NK-92 (cell line): ENCODE results near the gene IMMP2L.

Source experiments
- DNase-seq: peaks from one replicate; lab custom pipeline; 2025; ENCODE audit not compliant: unreplicated experiment; lab: John Stamatoyannopoulos, UW

The IMMP2L gene

DNA sequence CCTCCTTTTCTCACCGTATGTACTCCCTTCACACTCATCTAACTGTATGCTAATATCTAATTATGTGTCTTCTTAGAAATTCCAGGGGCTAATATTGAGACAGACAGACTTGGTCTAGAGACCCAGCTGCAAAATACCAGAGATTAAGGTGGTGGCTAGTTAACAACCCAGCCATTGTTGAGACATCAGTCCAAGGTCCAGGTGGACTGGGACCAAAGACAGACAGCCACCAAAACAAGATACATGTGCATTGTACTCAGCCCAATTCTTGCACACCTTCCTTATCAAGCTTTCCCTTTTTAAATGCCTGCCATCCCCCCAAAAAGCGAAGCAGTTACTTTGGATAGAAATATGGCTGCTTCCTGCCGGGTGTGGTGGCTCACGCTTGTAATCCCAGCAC is 514.7 kb downstream of the IMMP2L start:
- DNase-seq: no peak

DNA sequence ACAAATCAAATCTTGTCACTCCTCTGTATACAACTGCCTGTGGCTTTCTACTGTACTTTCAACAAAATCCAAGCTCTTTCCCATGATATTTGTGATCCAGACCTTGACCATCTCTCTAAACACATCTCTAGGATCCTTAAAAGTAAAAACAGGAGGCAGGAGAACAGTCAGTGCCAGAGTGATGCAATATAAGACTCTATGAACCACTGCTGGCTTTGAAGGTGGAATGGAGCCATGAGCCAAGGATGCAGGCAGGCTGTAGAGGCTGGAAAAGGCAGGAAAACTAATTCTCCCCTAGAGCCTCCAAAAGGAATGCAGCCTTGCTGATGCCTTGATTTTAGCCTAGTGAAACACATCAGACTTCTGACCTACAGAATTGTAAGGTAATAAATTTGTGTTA is 516.8 kb downstream of the IMMP2L start:
- no peak for DNase-seq

DNA sequence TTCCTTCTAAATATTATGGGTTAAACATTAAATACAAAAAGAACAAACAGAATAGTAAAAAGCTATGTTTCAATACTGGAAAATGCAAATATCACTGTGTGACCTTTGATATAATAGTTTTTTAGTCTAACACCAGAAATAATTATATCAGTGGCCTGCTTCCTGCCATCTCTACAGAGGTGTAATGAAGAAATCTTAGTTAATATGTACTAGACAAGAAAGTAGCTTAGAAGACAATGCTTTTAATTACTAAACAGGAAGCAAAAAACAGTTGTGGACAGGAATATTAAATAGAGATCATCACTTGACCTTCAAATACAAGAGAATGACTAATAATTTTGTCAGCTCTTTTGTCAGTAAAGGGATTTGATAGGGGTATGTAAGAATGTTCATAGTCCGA is 518.7 kb downstream of the IMMP2L start:
- DNase-seq: no peak

DNA sequence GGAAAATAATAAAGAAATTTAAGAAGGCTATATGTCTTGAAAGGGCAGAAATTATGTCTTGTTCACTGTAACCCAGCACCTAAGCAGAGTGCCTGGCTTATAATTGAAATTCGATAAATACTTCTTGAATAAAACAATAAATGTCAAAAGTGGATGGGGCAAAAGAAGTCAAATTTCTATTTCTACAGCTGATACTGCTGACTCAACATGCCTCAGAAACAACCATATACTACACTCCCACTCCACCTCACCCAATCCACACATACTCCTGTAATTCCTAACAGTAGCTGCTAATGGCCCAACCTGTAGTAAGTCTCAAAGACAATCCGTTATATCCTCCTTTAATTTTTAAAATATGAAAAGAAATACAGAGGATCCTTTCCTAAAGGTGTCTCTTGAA is 519.5 kb downstream of the IMMP2L start:
- no peak for DNase-seq

DNA sequence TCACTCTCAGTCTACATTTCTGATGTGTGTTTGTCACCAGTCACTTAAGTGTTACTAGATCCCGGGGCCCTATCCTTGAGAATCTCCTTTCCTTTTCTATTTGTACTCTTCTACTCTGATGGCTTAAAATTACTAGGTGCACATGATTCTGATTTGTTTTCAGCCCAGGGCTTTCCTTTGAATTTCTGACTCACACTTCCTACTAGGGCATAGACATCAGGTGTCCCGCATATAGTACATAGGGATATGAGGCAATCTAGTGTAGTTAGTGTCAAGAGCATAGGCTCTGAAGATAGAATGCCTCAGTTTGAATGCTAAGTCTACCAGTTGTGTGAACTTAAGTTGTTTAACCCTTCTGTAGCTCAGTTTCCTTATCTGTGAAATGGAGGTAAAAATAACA is 520.7 kb downstream of the IMMP2L start:
- no peak for DNase-seq

DNA sequence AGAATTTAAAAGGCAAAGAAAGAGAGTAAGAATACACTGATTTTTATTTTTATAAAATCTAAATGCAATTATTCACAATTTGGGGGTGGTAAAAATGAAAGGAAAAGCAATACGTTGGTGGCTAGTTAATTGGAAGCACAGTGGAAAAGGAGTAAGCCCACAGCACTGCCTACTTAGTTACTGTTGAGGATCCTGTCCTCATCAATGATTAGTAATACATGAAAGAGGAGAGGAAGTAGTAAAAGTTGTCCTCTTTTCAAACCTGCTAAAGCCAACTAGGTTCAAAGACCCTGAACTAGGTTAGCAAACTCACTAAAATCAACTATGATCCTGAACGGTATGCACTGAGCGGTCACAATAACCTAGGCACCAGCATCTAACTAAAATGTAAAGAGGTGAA is 524.1 kb downstream of the IMMP2L start:
- DNase-seq: no peak

DNA sequence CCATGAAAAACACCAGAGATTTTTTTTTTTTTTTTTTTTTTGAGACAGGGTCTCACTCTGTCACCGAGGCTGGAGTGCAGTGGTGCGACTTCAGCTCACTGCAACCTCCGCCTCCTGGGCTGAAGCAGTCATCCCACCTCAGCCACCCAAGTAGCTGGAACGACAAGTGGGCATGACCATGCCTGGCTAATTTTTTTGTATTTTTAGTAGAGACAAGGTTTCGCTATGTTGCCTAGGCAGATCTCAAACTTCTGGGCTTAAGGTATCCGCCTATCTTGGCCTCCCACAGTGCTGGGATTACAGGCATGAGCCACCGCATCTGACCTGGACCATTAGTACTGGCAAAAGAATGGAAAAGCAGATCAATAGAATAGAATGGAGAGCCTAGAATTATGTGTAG is 530.4 kb downstream of the IMMP2L start:
- DNase-seq: no peak

DNA sequence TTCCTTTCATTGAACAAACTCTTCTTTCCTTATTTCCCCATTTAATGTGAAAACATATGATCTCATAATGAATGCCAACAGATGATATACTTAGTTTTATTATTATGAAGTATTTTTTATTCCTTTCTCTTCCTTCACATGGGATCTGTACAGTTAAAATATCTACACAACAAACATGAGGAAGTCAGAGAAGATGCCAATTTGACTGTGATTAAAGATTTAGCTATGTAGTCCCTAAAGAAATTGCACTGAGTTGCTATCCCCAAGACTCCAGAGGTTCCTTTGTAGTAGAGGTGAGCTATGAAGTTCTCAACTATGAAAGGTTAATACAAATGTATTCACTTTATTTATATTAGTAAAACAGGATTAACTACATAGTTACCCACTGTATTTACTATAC is 532.0 kb downstream of the IMMP2L start:
- DNase-seq: no peak

DNA sequence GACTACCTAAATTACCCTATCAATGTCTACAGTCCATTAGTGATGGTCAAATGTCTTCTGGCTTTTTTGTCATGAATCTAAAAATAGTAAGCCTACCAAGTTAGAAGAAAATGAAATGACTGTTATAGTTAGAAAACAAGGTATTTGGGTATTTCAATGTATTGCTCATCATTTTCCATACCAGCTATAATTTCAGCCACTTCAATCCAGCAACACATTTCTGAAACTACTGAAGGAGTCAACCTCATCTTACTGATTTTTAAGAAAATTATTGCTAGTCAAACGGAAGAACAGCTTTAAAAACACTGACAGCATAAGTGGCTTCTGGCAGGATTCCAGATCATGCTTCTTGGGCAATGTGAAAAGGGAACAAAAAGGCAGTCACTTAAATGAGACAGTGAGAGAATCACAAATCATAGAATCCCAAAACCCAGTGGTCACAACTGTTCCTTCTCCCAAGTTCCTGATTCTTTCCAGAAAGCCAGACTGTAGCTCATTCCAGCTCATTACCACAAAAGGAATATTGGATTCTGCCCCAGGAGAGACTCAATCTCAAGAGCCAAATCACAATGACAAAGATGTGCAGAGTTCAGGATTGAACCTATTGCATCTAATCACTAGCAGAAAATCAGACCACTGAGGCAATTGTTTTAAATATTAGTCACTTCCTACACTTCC is 532.6 kb downstream of the IMMP2L start:
- no peak for DNase-seq

DNA sequence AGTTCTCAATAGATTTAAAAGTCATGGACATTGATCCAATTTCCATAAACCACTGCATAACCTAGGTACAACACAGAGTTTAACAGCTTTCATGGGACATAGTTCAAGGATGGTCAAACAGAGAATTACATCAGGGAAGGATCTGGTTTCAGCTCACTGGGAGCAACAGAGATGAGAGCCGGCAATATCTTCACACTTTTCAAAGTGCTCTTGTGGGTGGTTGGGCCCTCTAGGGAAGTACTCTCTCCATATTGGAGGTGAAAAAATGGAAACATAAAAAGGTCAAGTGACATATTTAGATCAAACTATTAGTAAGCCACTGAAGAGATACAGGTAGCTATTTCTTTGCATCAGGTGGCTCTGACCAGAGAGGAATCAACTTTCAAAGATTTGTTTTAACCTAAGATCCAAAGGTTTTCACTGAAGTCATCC is 533.1 kb downstream of the IMMP2L start:
- no peak for DNase-seq

DNA sequence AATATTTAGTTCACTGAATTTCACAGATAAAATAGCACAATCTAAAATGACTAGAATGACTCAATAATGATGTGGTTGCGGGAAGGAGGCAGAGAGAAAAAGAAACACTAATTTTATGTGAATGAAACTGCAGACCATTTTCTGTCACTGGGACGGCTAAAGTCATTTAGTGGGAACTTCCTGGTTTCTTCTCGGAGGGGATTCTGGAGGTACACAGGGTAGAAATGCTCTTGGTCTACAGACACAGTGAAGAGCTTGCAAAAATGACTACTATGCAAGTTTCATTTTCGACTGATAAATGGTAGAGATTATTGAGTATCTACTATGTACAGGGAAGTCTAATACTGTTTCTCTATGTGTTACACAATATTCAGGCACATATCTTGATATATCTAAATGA is 534.9 kb downstream of the IMMP2L start:
- DNase-seq: no peak

DNA sequence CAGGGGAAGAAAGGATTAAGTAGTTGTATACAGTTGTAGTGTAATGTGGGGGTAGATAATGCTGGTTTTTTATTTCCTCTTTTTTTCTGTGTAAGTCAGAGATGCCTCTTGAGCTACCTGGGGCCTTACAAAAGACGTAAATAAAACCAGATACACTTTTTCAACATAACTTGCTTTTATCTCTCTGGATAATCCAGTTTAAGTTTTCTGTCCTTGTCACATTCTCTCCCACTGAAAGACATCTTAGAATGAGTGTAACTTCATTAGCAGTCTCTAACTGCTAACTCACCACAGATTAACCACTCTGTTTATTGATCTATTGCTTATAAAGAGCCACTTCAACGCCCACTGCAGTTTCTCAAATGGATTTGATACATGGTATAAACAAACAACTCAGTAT is 535.5 kb downstream of the IMMP2L start:
- no peak for DNase-seq

DNA sequence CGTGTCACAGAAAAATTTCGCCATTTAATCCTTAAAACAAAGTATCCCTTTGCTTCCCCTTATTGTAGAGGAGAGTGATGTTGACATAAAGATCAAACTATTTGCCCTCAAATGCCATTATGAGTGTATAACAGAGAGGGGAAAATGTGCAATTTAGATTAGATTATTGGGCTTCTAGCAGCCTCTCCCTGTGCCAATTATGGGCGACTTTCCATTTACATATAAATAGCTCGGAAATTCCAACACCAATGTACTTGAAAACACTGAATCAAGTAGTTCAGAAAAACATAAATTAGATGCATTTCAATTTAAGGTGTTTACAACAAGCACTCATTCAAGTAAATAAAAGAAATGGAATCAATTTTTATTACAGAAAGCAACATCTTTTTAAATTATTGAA is 535.9 kb downstream of the IMMP2L start:
- DNase-seq: no peak

DNA sequence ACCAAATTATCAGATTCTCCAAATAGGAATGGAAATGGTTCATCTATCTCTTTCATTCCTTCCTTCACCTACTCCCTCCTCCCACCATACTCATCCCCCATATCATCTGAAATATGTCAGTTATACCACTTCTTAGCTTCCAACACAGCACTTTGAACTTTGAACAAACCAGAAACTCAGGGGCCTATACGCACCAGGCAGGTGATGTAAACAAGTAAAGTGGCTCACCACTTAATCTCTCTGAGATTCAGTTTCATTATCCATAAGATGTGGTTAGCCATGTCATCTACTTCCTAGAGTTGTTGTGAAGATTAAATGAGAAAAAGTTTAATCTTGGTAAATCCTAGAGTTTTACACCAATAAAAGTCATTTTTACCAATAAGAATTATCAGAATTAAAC is 537.3 kb downstream of the IMMP2L start:
- DNase-seq: no peak

DNA sequence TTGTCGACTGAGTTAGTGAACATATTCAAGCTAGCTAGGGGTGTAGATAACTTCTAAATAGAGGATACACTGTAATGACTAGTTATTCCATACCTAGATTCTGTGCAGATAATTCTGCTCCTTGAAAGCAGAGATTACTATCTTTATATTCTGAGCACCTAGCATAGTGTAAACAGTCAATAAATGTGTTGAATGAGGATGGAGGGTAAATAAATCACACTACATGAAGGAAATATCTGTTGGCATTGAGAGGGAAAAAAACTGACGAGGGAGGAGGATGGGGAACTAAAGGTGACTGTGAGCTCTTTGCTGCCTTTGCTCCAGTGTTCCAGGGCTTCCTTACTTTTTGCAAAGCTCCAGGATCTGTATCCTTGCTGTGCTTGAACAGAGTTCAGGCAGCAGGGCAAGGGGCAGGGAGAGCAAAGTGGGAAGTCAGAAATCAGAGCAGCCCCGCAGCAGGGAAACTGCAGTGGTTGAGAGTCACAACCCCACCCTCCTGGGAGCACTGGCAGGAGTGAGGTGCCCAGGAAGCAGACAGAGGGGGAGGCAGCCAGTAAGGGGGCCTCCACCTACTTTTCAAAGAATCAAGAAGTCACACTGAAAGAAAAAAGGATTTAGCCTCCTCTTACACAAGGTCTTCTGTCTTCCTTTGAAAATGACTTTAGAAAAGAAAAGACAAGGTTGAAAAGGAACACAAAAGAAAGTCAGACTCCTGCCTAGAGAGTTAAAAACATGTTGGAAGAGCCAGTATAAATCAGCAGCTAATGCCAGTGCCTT is 543.1 kb downstream of the IMMP2L start:
- no peak for DNase-seq

DNA sequence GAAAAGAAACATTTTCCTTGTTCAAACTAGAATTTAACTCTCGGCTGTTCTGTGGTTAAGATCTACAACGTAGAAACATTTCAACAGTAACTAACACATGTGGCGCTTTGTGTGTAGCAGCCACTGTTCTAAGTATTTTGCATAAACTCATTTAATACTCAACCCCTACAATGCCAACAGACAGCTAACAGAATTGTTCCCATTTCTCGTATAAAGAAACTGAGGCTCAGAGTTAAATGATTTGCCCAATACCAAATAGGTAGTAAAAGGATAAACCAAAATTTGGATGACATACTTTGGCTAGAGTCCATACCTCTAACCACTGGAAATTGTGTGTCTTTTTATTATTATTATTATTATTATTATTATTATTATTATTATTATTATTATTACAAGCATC is 543.8 kb downstream of the IMMP2L start:
- no peak for DNase-seq

DNA sequence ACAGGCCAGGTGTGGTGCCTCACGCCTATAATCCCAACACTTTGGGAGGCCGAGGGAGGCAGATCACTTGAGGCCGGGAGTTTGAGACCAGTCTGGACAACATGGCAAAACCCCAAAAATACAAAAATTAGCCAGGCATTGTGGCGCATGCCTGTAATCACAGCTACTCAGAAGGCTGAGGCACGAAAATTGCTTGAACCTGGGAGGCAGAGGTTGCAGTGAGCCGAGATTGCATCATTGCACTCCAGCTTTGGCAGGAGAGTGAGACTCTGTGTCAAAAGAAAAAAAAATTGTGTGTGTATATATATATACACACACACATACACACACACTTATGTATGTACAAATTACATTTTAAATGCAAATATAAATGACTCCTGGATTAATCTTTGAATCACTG is 548.2 kb downstream of the IMMP2L start:
- DNase-seq: no peak

DNA sequence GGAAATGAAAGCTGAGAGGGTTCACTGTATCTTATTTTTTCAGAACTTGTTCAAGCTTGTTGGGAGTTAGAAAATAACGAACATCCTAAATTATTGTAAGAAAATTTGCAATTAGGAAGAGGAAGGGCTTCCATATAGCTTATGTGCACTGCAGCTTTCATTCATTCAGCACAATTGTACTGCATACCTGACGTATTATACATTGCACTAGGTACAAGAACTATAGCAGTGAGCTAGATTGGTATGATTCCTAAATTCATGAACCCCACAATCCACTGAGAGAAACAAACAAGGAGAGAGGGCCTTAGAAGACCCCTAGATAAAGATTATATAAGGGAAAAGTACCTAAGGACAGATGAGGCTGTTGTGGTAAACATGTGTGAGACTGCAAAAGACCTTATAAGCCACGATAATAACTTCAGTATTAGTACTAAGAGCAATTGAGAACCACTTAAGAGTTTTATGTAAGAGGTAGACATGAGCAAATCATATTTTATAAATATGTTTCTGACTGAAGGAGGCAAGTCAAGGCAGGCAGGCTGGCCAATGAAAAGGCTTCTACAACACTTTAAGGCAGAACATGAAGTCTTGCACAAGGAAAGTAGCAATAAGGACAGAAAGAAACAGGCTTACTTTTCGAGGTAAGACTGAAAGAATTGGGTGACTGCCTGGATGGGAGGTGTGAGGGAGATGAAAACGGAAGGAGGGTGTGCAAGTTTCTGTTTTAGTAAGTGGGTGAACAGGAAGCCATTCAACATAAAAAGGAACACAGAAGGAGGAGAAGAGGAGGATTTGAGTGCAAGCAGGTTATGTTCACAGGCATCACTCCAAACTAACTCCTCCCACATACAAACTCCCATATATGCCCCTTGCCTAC is 549.3 kb downstream of the IMMP2L start:
- no peak for DNase-seq

DNA sequence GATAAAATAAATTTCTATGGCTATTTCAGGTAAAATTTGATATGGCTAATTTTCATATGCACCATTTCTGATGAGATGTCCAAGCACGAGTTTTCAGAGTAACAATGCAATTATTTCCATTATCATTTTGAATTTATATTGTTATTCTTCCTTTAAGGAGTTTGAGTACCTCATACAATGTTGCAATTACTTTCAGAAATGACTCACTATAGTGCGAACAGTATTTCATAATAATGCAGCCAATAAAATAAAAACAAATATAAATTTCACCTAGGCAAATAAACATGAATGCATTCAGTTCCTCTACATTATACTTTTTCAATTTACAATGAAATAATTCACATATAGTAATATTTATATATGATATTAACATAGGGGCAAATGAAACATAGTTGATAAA is 550.1 kb downstream of the IMMP2L start:
- DNase-seq: no peak

DNA sequence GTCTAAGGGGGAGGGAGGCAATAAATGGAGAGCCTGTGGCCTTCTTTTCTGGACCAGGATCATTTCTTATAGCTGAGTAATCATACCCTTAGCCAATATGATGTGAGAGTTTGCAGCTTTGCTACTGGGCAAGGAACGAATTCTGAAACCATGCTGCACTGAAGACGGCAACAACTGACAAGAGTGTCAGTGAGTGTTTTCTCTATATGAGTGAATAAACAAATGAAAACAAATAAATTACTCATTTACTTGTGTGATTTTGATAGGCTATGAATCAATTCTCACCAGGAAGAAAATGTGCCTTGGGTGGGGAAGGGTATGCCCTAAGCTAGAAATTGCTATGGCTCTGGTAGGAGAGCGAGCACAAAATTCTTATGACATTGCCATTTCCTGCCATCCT is 550.8 kb downstream of the IMMP2L start:
- no peak for DNase-seq

DNA sequence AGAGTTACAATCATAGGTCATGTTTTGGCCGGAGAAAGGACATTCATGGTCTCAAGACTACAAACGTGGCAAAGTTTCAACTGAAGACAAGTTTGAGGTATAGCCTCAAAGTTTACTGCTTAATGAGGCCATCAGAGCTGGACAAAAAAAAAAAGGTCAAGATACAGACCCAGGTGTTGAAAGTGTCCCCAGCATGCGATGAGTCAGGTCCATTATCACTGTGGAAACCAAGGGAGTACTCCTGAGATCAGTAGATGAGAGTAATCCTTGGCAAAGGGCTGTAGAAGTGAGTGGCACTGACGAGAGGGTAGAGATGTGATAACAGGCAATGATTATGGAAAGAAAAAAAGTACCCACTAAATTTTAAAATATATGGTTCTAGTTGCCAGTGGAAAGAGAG is 551.5 kb downstream of the IMMP2L start:
- no peak for DNase-seq

DNA sequence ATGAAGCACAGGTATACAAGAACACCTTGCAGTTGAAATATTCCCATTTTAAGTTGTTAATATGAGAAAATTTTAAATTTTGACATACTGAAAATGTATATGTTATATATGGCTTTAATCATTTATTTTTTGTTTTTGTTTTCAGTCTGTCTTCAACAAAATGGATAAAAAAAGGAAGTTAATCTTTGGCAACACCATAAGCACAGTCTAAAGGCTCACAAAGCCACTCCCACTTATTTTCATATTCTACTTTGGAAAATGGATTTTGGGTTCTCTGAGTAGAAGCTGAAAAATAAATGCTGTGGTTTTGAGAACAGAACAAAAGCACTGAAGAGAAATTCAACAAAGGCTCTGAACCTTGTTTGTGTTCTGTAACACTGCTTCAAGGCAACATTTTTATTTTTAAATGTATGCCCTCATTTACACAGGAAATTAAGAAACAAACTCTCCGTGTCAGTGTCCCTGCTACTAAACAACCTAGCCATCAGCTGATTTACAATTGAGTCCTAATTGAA is 552.7 kb downstream of the IMMP2L start:
- DNase-seq: no peak
